Ishikawa (cell line): ENCODE data around the gene EGF.

Experiments
- CEBPB ChIP-seq: IDR thresholded peaks from 2 replicates; pipeline ENCODE4 v1.6.1; 2012
- CREB1 ChIP-seq: IDR thresholded peaks from 2 replicates; pipeline ENCODE4 v1.6.1; 2012; ENCODE audit warnings: low read depth
- EGR1 ChIP-seq: IDR thresholded peaks from 2 replicates; pipeline ENCODE4 v1.6.1; 2012
- EP300 ChIP-seq: IDR thresholded peaks from 2 replicates; pipeline ENCODE4 v1.6.1; 2012; ENCODE audit warnings: borderline replicate concordance
- FOXM1 ChIP-seq: IDR thresholded peaks from 2 replicates; pipeline ENCODE4 v1.6.1; 2012; ENCODE audit warnings: low read depth, borderline replicate concordance
- NFIC ChIP-seq: IDR thresholded peaks from 2 replicates; pipeline ENCODE4 v1.6.1; 2012
- RAD21 ChIP-seq: IDR thresholded peaks from 2 replicates; pipeline ENCODE4 v1.6.1; 2012; ENCODE audit warnings: low read depth
- TAF1 ChIP-seq: IDR thresholded peaks from 2 replicates; pipeline ENCODE4 v1.6.1; 2012; ENCODE audit warnings: low read depth, mild to moderate bottlenecking
- TCF12 ChIP-seq: IDR thresholded peaks from 2 replicates; pipeline ENCODE4 v1.6.1; 2012; ENCODE audit warnings: low read depth
- TEAD4 ChIP-seq: IDR thresholded peaks from 2 replicates; pipeline ENCODE4 v1.6.1; 2012
- YY1 ChIP-seq: IDR thresholded peaks from 2 replicates; pipeline ENCODE4 v1.6.1; 2012; ENCODE audit warnings: low read depth
- ZBTB7A ChIP-seq: IDR thresholded peaks from 2 replicates; pipeline ENCODE4 v1.6.1; 2012; ENCODE audit warnings: low read depth
- TF ChIP-seq, protein P1 (sequence below): IDR thresholded peaks from 2 replicates; pipeline ENCODE4 v1.6.1; 2012
- TF ChIP-seq, protein P2 (sequence below): IDR thresholded peaks from 2 replicates; pipeline ENCODE4 v1.6.1; 2012; ENCODE audit warnings: low read depth, mild to moderate bottlenecking
- TF ChIP-seq, protein P3 (sequence below): IDR thresholded peaks from 2 replicates; pipeline ENCODE4 v1.6.1; 2012

EGF gene

DNA sequence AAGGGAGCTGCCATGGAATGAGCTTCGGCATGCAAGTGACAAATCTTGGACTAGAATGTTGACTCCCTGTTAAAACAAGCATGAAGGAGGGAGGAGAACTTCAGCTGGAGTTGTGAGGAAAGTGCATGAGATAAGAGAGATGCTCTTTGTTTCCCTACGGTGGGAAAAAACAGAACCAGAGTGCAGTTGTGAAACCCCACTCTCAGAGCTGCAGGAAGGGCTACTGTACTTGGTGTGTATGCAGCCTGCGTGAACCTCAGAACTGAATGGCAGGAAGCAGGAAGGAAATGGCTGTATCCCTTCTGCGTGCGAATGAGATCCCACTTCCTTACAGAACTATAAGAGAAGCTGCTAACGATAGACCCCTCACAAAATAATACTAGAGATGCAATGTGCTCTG lies 57.2 kb downstream of the EGF start:
- TF ChIP-seq CREB1, result no peak
- no peak for TF ChIP-seq EP300
- TF ChIP-seq ZBTB7A, result no peak
- no peak for TF ChIP-seq RAD21
- no peak for TF ChIP-seq CEBPB
- TF ChIP-seq EGR1, result no peak

DNA sequence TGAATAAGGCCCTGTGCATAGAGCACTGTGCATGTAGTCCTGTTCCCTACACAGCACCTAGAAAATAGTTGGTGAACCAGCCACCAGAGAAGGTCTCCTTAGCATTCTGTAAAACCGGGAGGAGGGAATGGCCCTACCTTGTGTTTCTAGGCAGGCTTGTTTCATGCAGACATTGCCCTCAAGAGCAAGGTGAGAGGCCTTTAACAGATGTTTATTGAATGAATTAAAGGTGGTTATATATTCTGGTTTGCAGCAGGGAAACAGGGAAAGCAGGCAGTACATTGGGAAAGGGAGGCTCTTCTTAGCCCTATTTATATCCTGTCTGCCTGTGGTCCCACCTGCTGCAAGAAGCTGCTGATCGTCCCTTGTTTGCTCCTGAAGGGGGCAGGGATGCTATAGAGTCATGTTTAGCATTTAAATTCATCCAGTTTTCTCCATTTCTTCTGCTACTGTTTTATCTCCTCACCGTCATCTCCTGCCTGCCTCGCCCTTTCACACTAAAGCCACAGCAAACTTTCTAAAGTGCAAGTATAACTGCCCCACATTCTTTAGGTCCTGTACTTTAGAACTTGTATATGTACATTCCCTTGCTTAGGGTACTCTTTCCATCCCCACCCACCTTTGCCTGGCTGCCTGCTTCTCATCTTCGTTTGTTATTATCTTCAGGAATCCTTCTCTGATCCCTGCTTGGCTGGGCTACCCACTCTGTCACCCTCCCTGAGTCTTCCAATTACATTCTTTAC lies 60.3 kb downstream of the EGF start:
- TF ChIP-seq TAF1 (no peak), FOXM1 (no peak), CEBPB (no peak), TCF12 (no peak), ZBTB7A (no peak), CREB1 (no peak), EGR1 (no peak), YY1 (no peak), EP300 (no peak)
- TF ChIP-seq, protein P1, sequence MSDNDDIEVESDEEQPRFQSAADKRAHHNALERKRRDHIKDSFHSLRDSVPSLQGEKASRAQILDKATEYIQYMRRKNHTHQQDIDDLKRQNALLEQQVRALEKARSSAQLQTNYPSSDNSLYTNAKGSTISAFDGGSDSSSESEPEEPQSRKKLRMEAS, result no peak
- TF ChIP-seq, protein P2, sequence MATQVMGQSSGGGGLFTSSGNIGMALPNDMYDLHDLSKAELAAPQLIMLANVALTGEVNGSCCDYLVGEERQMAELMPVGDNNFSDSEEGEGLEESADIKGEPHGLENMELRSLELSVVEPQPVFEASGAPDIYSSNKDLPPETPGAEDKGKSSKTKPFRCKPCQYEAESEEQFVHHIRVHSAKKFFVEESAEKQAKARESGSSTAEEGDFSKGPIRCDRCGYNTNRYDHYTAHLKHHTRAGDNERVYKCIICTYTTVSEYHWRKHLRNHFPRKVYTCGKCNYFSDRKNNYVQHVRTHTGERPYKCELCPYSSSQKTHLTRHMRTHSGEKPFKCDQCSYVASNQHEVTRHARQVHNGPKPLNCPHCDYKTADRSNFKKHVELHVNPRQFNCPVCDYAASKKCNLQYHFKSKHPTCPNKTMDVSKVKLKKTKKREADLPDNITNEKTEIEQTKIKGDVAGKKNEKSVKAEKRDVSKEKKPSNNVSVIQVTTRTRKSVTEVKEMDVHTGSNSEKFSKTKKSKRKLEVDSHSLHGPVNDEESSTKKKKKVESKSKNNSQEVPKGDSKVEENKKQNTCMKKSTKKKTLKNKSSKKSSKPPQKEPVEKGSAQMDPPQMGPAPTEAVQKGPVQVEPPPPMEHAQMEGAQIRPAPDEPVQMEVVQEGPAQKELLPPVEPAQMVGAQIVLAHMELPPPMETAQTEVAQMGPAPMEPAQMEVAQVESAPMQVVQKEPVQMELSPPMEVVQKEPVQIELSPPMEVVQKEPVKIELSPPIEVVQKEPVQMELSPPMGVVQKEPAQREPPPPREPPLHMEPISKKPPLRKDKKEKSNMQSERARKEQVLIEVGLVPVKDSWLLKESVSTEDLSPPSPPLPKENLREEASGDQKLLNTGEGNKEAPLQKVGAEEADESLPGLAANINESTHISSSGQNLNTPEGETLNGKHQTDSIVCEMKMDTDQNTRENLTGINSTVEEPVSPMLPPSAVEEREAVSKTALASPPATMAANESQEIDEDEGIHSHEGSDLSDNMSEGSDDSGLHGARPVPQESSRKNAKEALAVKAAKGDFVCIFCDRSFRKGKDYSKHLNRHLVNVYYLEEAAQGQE, result no peak
- TF ChIP-seq, protein P3, sequence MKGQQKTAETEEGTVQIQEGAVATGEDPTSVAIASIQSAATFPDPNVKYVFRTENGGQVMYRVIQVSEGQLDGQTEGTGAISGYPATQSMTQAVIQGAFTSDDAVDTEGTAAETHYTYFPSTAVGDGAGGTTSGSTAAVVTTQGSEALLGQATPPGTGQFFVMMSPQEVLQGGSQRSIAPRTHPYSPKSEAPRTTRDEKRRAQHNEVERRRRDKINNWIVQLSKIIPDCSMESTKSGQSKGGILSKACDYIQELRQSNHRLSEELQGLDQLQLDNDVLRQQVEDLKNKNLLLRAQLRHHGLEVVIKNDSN, result no peak

DNA sequence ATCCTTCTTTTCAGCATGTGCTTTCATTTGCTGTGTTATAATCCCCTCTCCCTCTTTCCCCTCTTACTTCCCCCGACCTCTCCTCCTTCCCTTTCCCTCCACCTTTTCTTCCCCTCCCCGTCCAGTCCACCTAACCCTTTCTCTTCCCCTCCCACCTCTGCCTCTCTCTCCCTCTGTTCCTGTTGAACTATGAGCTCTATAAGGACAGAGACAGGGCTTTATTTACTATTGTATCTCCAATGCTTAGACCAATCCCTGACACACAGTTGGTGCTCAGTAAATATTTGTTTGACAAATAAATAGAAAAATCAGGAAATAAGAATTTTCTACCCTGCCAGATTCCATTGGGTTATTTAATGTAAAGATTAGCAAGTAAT lies 60.8 kb downstream of the EGF start:
- TF ChIP-seq, protein P1, result no peak
- no peak for TF ChIP-seq CEBPB

DNA sequence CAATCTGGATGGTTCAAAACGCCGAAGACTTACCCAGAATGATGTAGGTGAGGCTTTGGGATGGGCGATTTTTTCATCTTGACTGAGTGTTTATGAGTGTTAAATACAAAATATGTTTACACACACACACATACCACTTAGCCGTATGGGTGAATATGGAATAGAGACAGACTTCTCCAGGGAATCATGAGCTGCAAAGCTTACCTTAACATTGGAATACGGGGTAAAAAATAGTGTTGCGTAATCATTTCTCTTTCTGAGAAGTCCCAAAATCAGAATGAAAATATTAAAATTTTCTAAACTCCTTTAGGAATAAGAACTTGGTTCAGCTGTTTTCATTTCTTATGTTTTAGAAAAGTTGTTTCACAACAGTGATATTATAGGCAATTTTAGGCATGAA lies 63.5 kb downstream of the EGF start:
- TF ChIP-seq CEBPB, result peak; percentile 54; the same call in 1 of the 2 replicates
- TF ChIP-seq TCF12, result no peak
- TF ChIP-seq TEAD4, result no peak
- TF ChIP-seq EGR1, result no peak

DNA sequence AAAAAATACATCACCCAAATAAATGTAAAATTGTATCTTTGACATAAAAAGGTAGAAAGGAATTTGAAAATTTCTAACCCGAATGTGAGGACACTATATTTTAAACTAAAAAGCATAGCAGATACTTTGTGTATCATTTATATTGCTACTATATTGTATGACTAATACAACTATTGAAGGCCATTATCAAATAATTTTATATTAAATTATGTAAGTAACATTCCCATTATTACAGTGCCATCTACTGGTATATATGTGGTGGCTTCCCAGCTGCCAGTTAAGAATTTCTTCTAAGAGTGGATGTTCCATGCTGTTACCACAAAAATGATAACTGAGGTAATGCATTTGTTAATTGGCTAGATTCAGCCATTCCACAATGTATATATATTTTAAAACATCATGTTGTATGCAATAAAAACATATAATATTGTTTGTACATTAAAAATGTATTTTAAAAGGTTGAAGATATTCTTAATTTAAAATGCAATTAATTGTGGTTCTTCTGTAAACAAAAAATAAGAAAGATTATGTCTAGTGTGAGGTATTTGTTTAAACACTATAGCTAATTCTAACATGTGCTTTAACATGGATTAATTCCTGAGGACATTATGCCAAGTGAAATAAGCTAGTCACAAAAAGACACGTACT lies 65.3 kb downstream of the EGF start:
- TF ChIP-seq ZBTB7A (no peak), RAD21 (peak; percentile 62), CREB1 (no peak)

DNA sequence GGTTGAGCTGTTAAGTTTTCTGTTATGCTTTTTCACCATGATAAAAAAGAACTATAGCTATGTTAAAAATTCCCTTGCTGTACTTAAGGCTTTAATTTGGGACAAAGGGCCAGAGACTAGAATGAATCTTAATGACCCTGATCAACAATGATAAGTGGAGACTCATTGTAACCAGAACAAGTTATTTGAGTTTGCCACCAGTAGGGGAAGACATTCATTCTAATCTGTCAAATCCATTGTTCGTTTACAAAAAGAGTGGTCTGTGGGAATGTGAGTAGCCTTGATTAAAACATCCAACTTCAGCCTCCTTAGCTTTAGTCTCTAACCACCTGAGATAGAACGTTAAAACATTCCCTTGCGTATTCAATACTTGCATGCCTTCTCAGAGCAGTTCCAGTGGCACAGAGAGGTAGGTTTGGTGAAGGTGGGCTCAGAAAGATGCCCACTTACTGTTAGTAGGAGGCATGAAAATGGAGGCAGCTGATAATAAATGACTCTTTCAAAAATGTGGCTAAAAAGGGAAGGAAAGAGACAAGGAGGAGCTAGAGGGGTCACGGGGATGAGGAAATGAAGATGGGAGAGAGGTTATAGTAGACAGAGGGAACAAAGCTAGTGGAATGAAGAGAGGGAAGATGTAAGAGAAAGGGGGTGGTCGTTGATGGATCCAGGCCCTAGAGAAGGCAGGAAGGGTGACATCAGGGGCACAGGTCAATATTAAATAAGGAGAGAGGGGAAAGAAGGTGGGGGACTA lies 66.2 kb downstream of the EGF start:
- TF ChIP-seq, protein P1, result no peak
- TF ChIP-seq ZBTB7A (no peak), RAD21 (no peak), EP300 (no peak), TEAD4 (no peak), EGR1 (no peak), FOXM1 (no peak), TAF1 (no peak), NFIC (no peak), CREB1 (no peak), TCF12 (no peak), YY1 (no peak)
- TF ChIP-seq, protein P3, result no peak
- TF ChIP-seq, protein P2, result no peak
